Endothelial cell (in vitro differentiated cells): ENCODE results near the gene AGPAT4. TPM values are rescaled to one million over a fixed set of nuclear protein-coding genes. Genes with fewer than 3 reads are reported as not detected.
A peak's percentile ranks its signal among the peaks of the same experiment; 100 is the strongest.

Experiments used
- DNase-seq: peaks from one replicate; pipeline ENCODE4 v3.0.0; 2021; ENCODE audit warnings: low spot score
- H3K27ac Mint-ChIP-seq: one replicate; pipeline ENCODE4 v1.8.0; 2021; ENCODE audit warnings: mixed read lengths, inconsistent platforms; ENCODE audit not compliant: unreplicated experiment
- H3K27me3 Mint-ChIP-seq: one replicate; pipeline ENCODE4 v1.8.0; 2021; ENCODE audit warnings: mild to moderate bottlenecking, moderate library complexity, mixed read lengths, inconsistent platforms; ENCODE audit not compliant: unreplicated experiment
- H3K36me3 Mint-ChIP-seq: one replicate; pipeline ENCODE4 v1.8.0; 2021; ENCODE audit warnings: mild to moderate bottlenecking, low read depth, mixed read lengths, inconsistent platforms; ENCODE audit not compliant: unreplicated experiment
- H3K4me1 Mint-ChIP-seq: one replicate; pipeline ENCODE4 v1.8.0; 2021; ENCODE audit warnings: mild to moderate bottlenecking, mixed read lengths, inconsistent platforms; ENCODE audit not compliant: unreplicated experiment
- H3K4me3 Mint-ChIP-seq: one replicate; pipeline ENCODE4 v1.8.0; 2021; ENCODE audit warnings: mild to moderate bottlenecking, mixed read lengths, inconsistent platforms; ENCODE audit not compliant: unreplicated experiment
- H3K9me3 Mint-ChIP-seq: one replicate; pipeline ENCODE4 v1.8.0; 2021; ENCODE audit warnings: mixed read lengths, inconsistent platforms; ENCODE audit not compliant: unreplicated experiment
- total RNA-seq: library from RNA; stranded (reverse); fragmentation: NEBNext Ultra II Directional; extraction: Animal tissue kit (Norgen Biotek cat#: 25700); gene quantifications from one replicate; pipeline ENCODE4 v1.2.1, GENCODE V29; 2021; ENCODE audit not compliant: unreplicated experiment
- TF ChIP-seq, protein P1 (sequence below): fragments of 200-600 bp; sonication (generic); IDR thresholded peaks from one replicate; pipeline ENCODE4 v1.5.0; 2021; ENCODE audit warnings: antibody characterized with exemption; ENCODE audit not compliant: unreplicated experiment

Gene AGPAT4
- total RNA-seq, 1 donor from 2014 or later = 25.2 TPM

DNA sequence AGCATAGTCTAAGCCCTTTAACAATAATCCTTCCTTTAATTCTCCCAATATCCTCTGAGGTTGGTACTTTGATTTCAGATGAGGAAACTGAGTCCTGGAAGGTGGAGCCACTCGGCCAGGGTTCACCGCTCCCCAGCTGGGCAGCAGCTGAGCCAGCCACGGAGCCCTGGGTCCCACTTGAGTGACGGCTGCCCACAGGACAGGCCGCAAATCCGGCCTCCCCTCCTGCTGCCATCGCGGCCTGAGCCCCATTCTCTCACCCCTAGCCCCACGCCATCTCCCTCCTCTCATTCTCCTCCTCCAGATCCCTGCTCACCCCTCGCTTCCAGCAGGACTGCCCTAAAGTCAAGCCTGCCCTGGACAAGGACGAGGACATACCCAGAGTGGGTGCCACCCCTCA lies 41.4 kb downstream of the AGPAT4 start:
- Mint-ChIP-seq H3K4me1 (peaks cover 38% of the 10 kb centered on the region), H3K36me3 (peaks cover 4% of the 10 kb centered on the region), H3K27ac (no peak overlapping the region), H3K9me3 (no peaks in the 10 kb centered on the region), H3K27me3 (no peaks in the 10 kb centered on the region), H3K4me3 (no peak overlapping the region)
- TF ChIP-seq, protein P1, sequence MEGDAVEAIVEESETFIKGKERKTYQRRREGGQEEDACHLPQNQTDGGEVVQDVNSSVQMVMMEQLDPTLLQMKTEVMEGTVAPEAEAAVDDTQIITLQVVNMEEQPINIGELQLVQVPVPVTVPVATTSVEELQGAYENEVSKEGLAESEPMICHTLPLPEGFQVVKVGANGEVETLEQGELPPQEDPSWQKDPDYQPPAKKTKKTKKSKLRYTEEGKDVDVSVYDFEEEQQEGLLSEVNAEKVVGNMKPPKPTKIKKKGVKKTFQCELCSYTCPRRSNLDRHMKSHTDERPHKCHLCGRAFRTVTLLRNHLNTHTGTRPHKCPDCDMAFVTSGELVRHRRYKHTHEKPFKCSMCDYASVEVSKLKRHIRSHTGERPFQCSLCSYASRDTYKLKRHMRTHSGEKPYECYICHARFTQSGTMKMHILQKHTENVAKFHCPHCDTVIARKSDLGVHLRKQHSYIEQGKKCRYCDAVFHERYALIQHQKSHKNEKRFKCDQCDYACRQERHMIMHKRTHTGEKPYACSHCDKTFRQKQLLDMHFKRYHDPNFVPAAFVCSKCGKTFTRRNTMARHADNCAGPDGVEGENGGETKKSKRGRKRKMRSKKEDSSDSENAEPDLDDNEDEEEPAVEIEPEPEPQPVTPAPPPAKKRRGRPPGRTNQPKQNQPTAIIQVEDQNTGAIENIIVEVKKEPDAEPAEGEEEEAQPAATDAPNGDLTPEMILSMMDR = no peak
- DNase-seq = no peak

DNA sequence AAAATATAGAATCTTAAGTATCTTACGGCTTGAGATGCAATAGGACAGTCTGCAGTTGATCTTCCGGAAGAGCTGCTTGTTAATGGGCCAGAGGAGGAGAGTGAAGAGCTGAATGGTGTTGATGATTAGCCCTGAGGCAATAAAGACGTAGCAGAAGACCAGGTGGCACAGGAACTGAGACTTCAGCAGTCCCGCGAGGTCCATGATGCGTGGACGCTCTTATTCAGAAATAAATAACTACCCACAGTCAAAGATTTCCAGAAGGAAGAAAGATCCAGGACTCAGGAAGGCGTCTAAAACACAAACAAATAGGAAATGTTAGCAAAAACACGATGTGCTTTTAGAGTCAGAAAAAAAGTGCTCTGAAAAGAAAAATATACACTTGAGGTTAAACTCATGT lies 41.9 kb downstream of the AGPAT4 start:
- Mint-ChIP-seq H3K4me1 (peaks cover 42% of the 10 kb centered on the region), H3K4me3 (no peak overlapping the region), H3K27ac (no peak overlapping the region), H3K36me3 (peaks cover 4% of the 10 kb centered on the region), H3K9me3 (no peaks in the 10 kb centered on the region), H3K27me3 (no peaks in the 10 kb centered on the region)
- TF ChIP-seq, protein P1 = no peak
- no peak for DNase-seq

- Mint-ChIP-seq H3K9me3 (no peaks in the 10 kb centered on the region), H3K4me3 (no peak overlapping the region)
- TF ChIP-seq, protein P1 = no peak
These were observed 43.5 kb downstream of the AGPAT4 start for GRCh38 chr6:161230339-161230738.

DNA sequence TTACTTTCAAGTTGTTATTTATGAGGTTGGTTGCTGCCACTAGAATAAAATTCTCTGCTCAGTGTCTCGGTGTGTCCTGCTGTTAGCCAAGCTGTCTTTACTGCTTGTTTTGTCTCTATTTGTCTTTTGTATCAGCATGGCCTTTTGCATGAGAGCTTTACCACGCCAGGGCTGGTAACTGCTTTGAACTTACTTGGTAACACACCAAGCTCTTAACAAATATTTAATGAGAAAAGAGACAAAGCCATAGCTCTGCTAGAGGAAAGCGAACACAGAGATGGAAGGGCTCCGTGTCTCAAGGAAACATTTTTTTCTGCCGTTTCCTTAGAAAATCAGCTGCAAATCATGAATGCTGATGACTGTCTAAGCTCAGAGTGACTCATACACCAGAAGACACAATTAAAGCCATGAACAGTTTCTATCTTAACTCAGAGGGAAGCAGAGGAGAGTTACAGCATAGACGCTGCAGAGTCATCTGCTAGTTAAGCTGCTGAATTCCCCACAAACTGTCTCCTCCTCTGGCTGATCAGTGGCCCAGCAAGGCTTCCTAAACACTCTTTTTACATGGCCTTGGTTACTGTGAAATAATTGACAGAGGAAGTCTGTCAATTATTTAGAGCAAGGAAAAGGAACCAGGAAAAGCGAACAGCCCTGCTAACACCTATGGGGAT lies 44.8 kb downstream of the AGPAT4 start:
- peaks cover 46% of the 10 kb centered on the region for H3K4me1 Mint-ChIP-seq
- H3K9me3 Mint-ChIP-seq = no peaks in the 10 kb centered on the region
- no peak for DNase-seq
- H3K36me3 Mint-ChIP-seq = peaks cover 17% of the 10 kb centered on the region
- TF ChIP-seq, protein P1 = no peak
- no peaks in the 10 kb centered on the region for H3K27me3 Mint-ChIP-seq
- H3K4me3 Mint-ChIP-seq = no peak overlapping the region
- H3K27ac Mint-ChIP-seq = no peak overlapping the region

More at GRCh38 chr6:161230339-161230738, 43.5 kb downstream of the AGPAT4 start:
- peaks cover 46% of the 10 kb centered on the region for H3K4me1 Mint-ChIP-seq
- no peak for DNase-seq
- H3K27me3 Mint-ChIP-seq = no peaks in the 10 kb centered on the region
- H3K36me3 Mint-ChIP-seq = peaks cover 10% of the 10 kb centered on the region
- no peak overlapping the region for H3K27ac Mint-ChIP-seq

DNA sequence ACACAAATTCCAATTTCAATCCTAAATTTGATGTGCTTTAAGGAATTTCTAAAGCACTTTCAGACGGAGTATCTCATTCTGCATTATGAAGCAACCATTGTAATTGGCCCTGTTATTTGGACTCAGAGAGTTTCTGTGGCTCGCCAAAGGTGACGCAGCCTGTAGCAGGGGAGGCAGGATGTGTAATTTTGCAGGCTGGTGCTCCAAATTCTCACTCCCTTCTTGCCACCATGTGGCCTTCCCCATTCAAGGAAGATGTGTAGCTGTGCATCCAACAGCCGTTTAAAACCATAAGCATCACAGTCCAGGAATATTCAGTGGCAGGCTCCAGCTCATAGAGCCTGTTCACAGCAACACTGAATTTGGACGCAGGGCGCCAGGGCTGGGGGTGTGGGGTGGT lies 45.8 kb downstream of the AGPAT4 start:
- H3K27me3 Mint-ChIP-seq = no peaks in the 10 kb centered on the region
- H3K4me3 Mint-ChIP-seq = no peak overlapping the region
- H3K9me3 Mint-ChIP-seq = no peaks in the 10 kb centered on the region
- peaks cover 41% of the 10 kb centered on the region for H3K4me1 Mint-ChIP-seq
- TF ChIP-seq, protein P1 = no peak
- peak overlapping the region; percentile 55 for H3K27ac Mint-ChIP-seq
- H3K36me3 Mint-ChIP-seq = peaks cover 22% of the 10 kb centered on the region
- no peak for DNase-seq
